GM23248 (cell line): ENCODE results near the gene PRSS22. TPM values are rescaled to one million over a fixed set of nuclear protein-coding genes. Genes with fewer than 3 reads are reported as not detected.

ENCODE experiments used
- DNase-seq: peaks from one replicate; pipeline ENCODE4 v3.0.0-alpha.2; 2015
- H2AFZ ChIP-seq: fragments of 200-600 bp; sonication (generic); 2 replicates; pipeline ENCODE4 v1.6.1; 2016; ENCODE audit warnings: antibody characterized with exemption
- H3F3A ChIP-seq: fragments of 200-600 bp; sonication (generic); 2 replicates; pipeline ENCODE4 v1.6.1; 2016; ENCODE audit warnings: mild to moderate bottlenecking, antibody characterized with exemption, mixed run types; ENCODE audit not compliant: insufficient read depth
- H3K27ac ChIP-seq: fragments of 200-600 bp; sonication (generic); 2 replicates; pipeline ENCODE4 v1.5.1; 2016; ENCODE audit warnings: mild to moderate bottlenecking
- H3K27me3 ChIP-seq: fragments of 200-600 bp; sonication (generic); replicated peaks from 2 replicates; pipeline ENCODE4 v1.6.1; 2016; ENCODE audit warnings: mild to moderate bottlenecking; ENCODE audit not compliant: insufficient read depth
- H3K36me3 ChIP-seq: fragments of 200-600 bp; sonication (generic); 2 replicates; pipeline ENCODE4 v1.6.1; 2016; ENCODE audit warnings: low read depth, mild to moderate bottlenecking
- H3K4me1 ChIP-seq: fragments of 200-600 bp; sonication (generic); 2 replicates; pipeline ENCODE4 v1.6.1; 2016; ENCODE audit warnings: mild to moderate bottlenecking; ENCODE audit not compliant: insufficient read depth
- H3K4me2 ChIP-seq: fragments of 200-600 bp; sonication (generic); one replicate; pipeline ENCODE4 v1.6.1; 2016; ENCODE audit warnings: mild to moderate bottlenecking; ENCODE audit not compliant: unreplicated experiment
- H3K4me3 ChIP-seq: fragments of 200-600 bp; sonication (generic); 2 replicates; pipeline ENCODE4 v1.5.1; 2016; ENCODE audit warnings: mild to moderate bottlenecking
- H3K79me2 ChIP-seq: fragments of 200-600 bp; sonication (generic); 2 replicates; pipeline ENCODE4 v1.6.1; 2016; ENCODE audit warnings: mild to moderate bottlenecking; ENCODE audit not compliant: insufficient read depth
- H3K9ac ChIP-seq: fragments of 200-600 bp; sonication (generic); 2 replicates; pipeline ENCODE4 v1.6.1; 2016; ENCODE audit warnings: mild to moderate bottlenecking
- H3K9me2 ChIP-seq: fragments of 200-600 bp; sonication (generic); 2 replicates; pipeline ENCODE4 v1.6.1; 2016; ENCODE audit warnings: mixed run types, mild to moderate bottlenecking, moderate library complexity; ENCODE audit not compliant: insufficient read depth
- H3K9me3 ChIP-seq: fragments of 200-600 bp; sonication (generic); one replicate; pipeline ENCODE4 v1.6.1; 2017; ENCODE audit warnings: low read depth
- H4K20me1 ChIP-seq: fragments of 200-600 bp; sonication (generic); 2 replicates; pipeline ENCODE4 v1.6.0; 2016; ENCODE audit not compliant: insufficient read depth
- EZH2 ChIP-seq: fragments of 200-600 bp; sonication (generic); IDR thresholded peaks from 2 replicates; pipeline ENCODE4 v1.6.1; 2018; ENCODE audit warnings: antibody characterized with exemption, mild to moderate bottlenecking; ENCODE audit not compliant: insufficient read depth, poor library complexity, severe bottlenecking
- EZH2phosphoT487 ChIP-seq: fragments of 200-600 bp; sonication (generic); IDR thresholded peaks from 2 replicates; pipeline ENCODE4 v1.6.1; 2018; ENCODE audit warnings: antibody characterized with exemption, moderate library complexity, mild to moderate bottlenecking, low read depth; ENCODE audit not compliant: insufficient read depth
- WGBS, 2 experiments: methylation state at CpG; one replicate each; pipeline ENCODE4 v1.1.6; 2015 to 2017; ENCODE audit warnings: low lambda C conversion rate in 2 of 2, low coverage in 1 of 2; ENCODE audit errors: missing lambda C conversion rate in 2 of 2; 5-methylcytosine and 5-hydroxymethylcytosine counted together
- in situ Hi-C: fragments of 300-500 bp; cut with MboI; formaldehyde crosslinking; loops from 2 replicates; pipeline ENCODE4 v1.15.0; 2020
- polyA plus RNA-seq: library from polyadenylated mRNA; unstranded; fragments of >200 nt; fragmentation: Nextera tagmentation; extraction: Ambion mirVana; gene quantifications from 2 replicates; pipeline ENCODE4 v1.2.1, GENCODE V29; 2016
- total RNA-seq: library from RNA; depleted of rRNA; stranded (reverse); fragments of >200 nt; shearing (Covaris generic); gene quantifications from 2 replicates; pipeline ENCODE4 v1.2.3, GENCODE V29; 2014

PRSS22 gene
- total and polyA plus RNA-seq, 2 experiments from 2014 or later: not detected

DNA sequence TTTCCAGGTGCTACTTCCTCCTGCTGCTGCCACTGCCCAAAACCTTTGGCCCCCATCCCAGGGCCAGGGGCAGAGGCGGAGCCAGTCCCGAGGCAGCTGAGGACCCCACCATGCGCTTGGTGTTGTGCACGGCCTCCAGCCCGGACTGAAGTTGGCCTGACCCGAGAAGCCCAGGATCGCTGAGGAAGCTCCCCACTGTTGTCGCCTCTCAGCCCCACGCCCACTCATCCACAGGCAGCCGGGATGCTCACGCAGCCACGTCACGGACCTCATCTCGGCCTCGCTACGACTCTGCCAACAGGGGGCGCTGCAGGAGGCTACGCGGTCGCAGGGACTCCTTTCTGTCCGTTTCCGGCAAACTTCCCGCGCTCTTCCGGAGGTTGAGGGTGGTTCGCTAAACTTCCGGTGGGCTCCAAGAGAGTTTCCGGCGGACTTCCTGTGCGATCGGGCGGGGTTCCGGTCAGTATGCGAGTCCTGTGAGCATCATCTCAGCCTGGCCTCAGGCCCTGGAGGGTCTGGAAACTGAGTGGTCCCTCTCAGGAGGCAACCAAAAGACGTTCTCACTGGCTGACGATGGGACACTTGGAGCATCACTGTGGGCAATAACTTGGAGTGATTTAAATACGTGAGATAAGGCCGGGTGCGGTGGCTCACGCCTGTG is 15.5 kb downstream of the PRSS22 start:
- Histone ChIP-seq H3K79me2 (no peaks in the 10 kb centered on the region), H3K9ac (no peak overlapping the region), H4K20me1 (no peaks in the 10 kb centered on the region), H3K36me3 (no peaks in the 10 kb centered on the region), H2AFZ (no peak overlapping the region; the same call in 1 of the 2 replicates), H3F3A (peaks cover 24% of the 10 kb centered on the region), H3K4me1 (peaks cover 10% of the 10 kb centered on the region; the same call in 1 of the 2 replicates), H3K27ac (no peak overlapping the region), H3K4me2 (no peak overlapping the region), H3K9me3 (no peaks in the 10 kb centered on the region), H3K9me2 (no peaks in the 10 kb centered on the region), H3K27me3 (no peaks in the 10 kb centered on the region), H3K4me3 (no peak overlapping the region)
- in situ Hi-C loops: no loop called here
- no peak for TF ChIP-seq EZH2phosphoT487
- no peak for TF ChIP-seq EZH2
- WGBS, 2 experiments: 54 to 60% methylated on average over 38 to 39 of the region's 40 CpGs
- DNase-seq: peak; percentile 32

GRCh38 chr16:2841606-2842339 is 16.2 kb downstream of the PRSS22 start:
- H3K36me3 ChIP-seq: no peaks in the 10 kb centered on the region
- H4K20me1 ChIP-seq: no peaks in the 10 kb centered on the region
- no peak for DNase-seq
- TF ChIP-seq EZH2 (no peak), EZH2phosphoT487 (no peak)
- H3K9me2 ChIP-seq: no peaks in the 10 kb centered on the region
- H3K27ac ChIP-seq: no peak overlapping the region
- H3K9ac ChIP-seq: no peak overlapping the region
- 88 to 91% methylated on average over 15 to 17 of the region's 18 CpGs for WGBS, 2 experiments
- peaks cover 5% of the 10 kb centered on the region; the same call in 1 of the 2 replicates for H3K4me1 ChIP-seq
- no peak overlapping the region for H2AFZ ChIP-seq
- H3K79me2 ChIP-seq: no peaks in the 10 kb centered on the region
- H3K4me2 ChIP-seq: no peak overlapping the region
- in situ Hi-C loops: no loop called here
- H3K9me3 ChIP-seq: no peaks in the 10 kb centered on the region
- no peak overlapping the region for H3K4me3 ChIP-seq
- H3K27me3 ChIP-seq: no peaks in the 10 kb centered on the region
- peaks cover 24% of the 10 kb centered on the region for H3F3A ChIP-seq

GRCh38 chr16:2840914-2841313 is 17.1 kb downstream of the PRSS22 start:
- H3K36me3 ChIP-seq: no peaks in the 10 kb centered on the region
- no peak overlapping the region for H3K4me3 ChIP-seq
- no peaks in the 10 kb centered on the region for H3K9me2 ChIP-seq
- in situ Hi-C loops: no loop called here
- no peak overlapping the region for H3K27ac ChIP-seq
- no peak overlapping the region for H3K9ac ChIP-seq
- WGBS, 2 experiments: 83 to 85% methylated on average over 9 to 10 of the region's 12 CpGs
- H3K79me2 ChIP-seq: no peaks in the 10 kb centered on the region
- TF ChIP-seq EZH2phosphoT487: no peak
- no peak for TF ChIP-seq EZH2
- no peak overlapping the region for H2AFZ ChIP-seq
- no peaks in the 10 kb centered on the region for H3K27me3 ChIP-seq
- DNase-seq: no peak
- H3K4me2 ChIP-seq: no peak overlapping the region
- H4K20me1 ChIP-seq: no peaks in the 10 kb centered on the region
- H3F3A ChIP-seq: peaks cover 22% of the 10 kb centered on the region
- H3K4me1 ChIP-seq: no peaks in the 10 kb centered on the region
- no peaks in the 10 kb centered on the region for H3K9me3 ChIP-seq

DNA sequence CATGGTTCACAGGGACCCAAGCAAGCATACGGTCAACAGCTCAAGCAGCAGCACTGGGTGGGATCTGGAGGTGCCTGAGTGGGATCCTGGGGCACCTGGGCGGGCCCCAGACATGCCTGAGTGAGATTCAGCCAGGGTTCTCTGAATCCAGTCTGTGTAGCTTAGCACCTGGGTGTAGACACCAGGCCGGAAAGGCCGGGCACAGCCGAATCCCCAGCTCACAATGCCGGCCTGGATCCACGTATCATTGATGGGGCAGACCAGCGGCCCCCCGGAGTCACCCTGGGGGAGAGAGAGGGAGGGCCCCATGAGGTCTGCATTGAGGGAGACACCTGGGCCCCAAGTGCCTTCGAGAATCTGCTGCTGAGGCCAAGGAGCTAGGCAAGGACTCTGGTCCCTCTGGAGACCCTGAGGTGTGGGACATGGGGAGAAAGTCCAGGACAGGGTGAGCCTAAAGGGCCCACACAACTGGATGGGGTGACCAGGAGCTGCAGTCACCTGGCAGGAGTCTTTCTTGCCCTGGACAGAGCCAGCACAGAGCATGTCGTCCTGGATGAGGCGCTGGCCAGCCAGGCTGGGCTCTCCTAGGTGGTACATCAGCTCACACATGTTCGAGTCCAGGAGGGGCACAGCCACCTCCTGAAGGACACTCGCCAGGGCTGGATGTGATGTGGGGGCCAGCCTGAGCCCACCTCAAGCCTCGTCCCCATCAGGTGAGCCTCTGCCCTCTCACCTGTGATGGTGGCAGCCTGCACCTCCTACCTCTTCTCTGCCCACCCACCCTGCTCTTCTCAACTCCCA is 18.1 kb downstream of the PRSS22 start:
- no peak overlapping the region for H3K4me2 ChIP-seq
- no peaks in the 10 kb centered on the region for H3K9me3 ChIP-seq
- no peak overlapping the region for H3K9ac ChIP-seq
- no peak overlapping the region for H2AFZ ChIP-seq
- no peak overlapping the region for H3K27ac ChIP-seq
- no peaks in the 10 kb centered on the region for H4K20me1 ChIP-seq
- TF ChIP-seq EZH2 (no peak), EZH2phosphoT487 (no peak)
- no peaks in the 10 kb centered on the region for H3K79me2 ChIP-seq
- H3F3A ChIP-seq: peaks cover 22% of the 10 kb centered on the region
- H3K9me2 ChIP-seq: no peaks in the 10 kb centered on the region
- H3K4me3 ChIP-seq: no peak overlapping the region
- WGBS, 2 experiments: 80 to 81% methylated on average over 15 of the region's 15 CpGs
- no peak for DNase-seq
- H3K27me3 ChIP-seq: no peaks in the 10 kb centered on the region
- H3K36me3 ChIP-seq: no peaks in the 10 kb centered on the region
- H3K4me1 ChIP-seq: peaks cover 6% of the 10 kb centered on the region
- in situ Hi-C loops: no loop called here
